HG02943 (cell line): ENCODE measurements around the gene DOCK10.

Experiments
- ATAC-seq: cut with Tn5 transposase; IDR thresholded peaks from one replicate; pipeline ENCODE4 v1.9.1; 2021; ENCODE audit warnings: mild to moderate bottlenecking, low read depth, moderate library complexity; ENCODE audit not compliant: unreplicated experiment

Gene DOCK10

GRCh38 chr2:225042800-225043167 is 516 bp upstream of the DOCK10 start:
- no peak for ATAC-seq

GRCh38 chr2:225041207-225041850 is 939 bp downstream of the DOCK10 start:
- peak; percentile 66 for ATAC-seq

GRCh38 chr2:225040856-225041206 is 1.4 kb downstream of the DOCK10 start:
- peak; percentile 32 for ATAC-seq

- no peak for ATAC-seq
Observed at GRCh38 chr2:225040142-225040541, 2.1 kb downstream of the DOCK10 start.

- ATAC-seq: no peak
Observed at GRCh38 chr2:225038231-225038523, 4.1 kb downstream of the DOCK10 start.

- ATAC-seq: no peak
Observed at GRCh38 chr2:225037415-225038230, 4.6 kb downstream of the DOCK10 start.

GRCh38 chr2:225036431-225036830 is 5.8 kb downstream of the DOCK10 start:
- no peak for ATAC-seq

- ATAC-seq: no peak
Observed at GRCh38 chr2:225033440-225034318, 8.6 kb downstream of the DOCK10 start.

- ATAC-seq: no peak
Observed at GRCh38 chr2:225032246-225032645, 10.0 kb downstream of the DOCK10 start.

GRCh38 chr2:225031599-225031998 is 10.7 kb downstream of the DOCK10 start:
- ATAC-seq: no peak

- ATAC-seq: no peak
Observed at GRCh38 chr2:225030893-225031292, 11.4 kb downstream of the DOCK10 start.

GRCh38 chr2:225030203-225030602 is 12.1 kb downstream of the DOCK10 start:
- no peak for ATAC-seq

GRCh38 chr2:225028572-225028971 is 13.7 kb downstream of the DOCK10 start:
- no peak for ATAC-seq

- no peak for ATAC-seq
Observed at GRCh38 chr2:225027061-225027762, 15.1 kb downstream of the DOCK10 start.

- ATAC-seq: no peak
Observed at GRCh38 chr2:225025917-225026571, 16.2 kb downstream of the DOCK10 start.

- ATAC-seq: no peak
Observed at GRCh38 chr2:225022188-225022587, 20.1 kb downstream of the DOCK10 start.

- ATAC-seq: no peak
Observed at GRCh38 chr2:225020168-225020849, 22.0 kb downstream of the DOCK10 start.

- no peak for ATAC-seq
Observed at GRCh38 chr2:225019105-225019504, 23.2 kb downstream of the DOCK10 start.

- ATAC-seq: no peak
Observed at GRCh38 chr2:225017713-225018112, 24.6 kb downstream of the DOCK10 start.
